Fibroblast of mammary gland (primary cell): ENCODE data around the gene CEP72.

ENCODE experiments used
- DNase-seq: peaks from one replicate; pipeline ENCODE4 v3.0.0-alpha.2; 2010; ENCODE audit warnings: low read depth
- H3K4me3 ChIP-seq: 2 replicates; pipeline ENCODE4 v1.5.1; 2011; ENCODE audit warnings: low read depth, mild to moderate bottlenecking, low read length, moderate library complexity; ENCODE audit not compliant: control insufficient read depth
- CTCF ChIP-seq: conservative IDR thresholded peaks from 2 replicates; pipeline ENCODE4 v1.5.1; 2011; ENCODE audit warnings: low read depth, low read length, inconsistent platforms; ENCODE audit not compliant: control insufficient read depth, insufficient read depth

The CEP72 gene

GRCh38 chr5:568809-569208, 43.3 kb upstream of the CEP72 start:
- H3K4me3 ChIP-seq: no peak overlapping the region
- TF ChIP-seq CTCF: no peak

GRCh38 chr5:569358-569867, 42.7 kb upstream of the CEP72 start:
- DNase-seq: no peak
- no peak overlapping the region for H3K4me3 ChIP-seq
- no peak for TF ChIP-seq CTCF

More at GRCh38 chr5:568809-569208, 43.3 kb upstream of the CEP72 start:
- no peak for DNase-seq

GRCh38 chr5:569868-570361, 42.2 kb upstream of the CEP72 start:
- no peak overlapping the region for H3K4me3 ChIP-seq
- TF ChIP-seq CTCF: no peak
- DNase-seq: no peak

DNA sequence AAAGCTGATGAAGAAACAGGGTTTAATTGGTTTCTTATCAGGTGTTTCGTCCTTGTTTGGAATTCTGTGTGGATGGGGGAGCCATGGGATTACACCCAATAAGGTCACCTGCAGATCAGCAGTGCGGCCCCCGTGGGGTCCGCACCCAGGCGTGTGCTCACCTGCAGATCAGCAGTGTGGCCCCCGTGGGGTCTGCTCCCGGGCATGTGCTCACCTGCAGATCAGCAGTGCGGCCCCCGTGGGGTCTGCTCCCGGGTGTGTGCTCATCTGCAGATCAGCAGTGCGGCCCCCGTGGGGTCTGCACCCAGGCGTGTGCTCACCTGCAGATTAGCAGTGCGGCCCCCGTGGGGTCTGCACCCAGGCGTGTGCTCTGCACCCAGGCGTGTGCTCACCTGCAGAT, 41.7 kb upstream of the CEP72 start:
- TF ChIP-seq CTCF: no peak
- DNase-seq: no peak
- no peak overlapping the region for H3K4me3 ChIP-seq

DNA sequence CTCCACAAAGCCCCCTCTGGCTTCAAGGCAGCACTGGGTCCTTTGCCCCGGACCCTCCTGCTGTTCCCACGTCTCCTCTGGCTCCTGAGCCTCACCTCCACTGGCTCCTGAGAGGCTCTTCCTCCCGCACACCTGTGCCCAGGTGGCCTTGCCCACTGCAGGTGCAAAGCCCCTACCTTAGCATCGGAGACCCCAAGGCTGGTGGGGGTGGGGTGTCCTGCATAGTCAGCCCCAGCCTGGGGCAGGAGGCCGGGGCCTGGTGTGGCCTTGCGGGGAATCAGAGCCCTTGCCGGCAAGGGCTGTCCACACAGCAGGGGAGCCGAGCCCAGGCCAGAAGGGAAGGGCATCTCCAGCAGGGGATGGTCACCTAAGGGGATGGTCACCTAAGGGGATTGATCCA, 41.3 kb upstream of the CEP72 start:
- no peak overlapping the region for H3K4me3 ChIP-seq
- no peak for DNase-seq
- no peak for TF ChIP-seq CTCF

DNA sequence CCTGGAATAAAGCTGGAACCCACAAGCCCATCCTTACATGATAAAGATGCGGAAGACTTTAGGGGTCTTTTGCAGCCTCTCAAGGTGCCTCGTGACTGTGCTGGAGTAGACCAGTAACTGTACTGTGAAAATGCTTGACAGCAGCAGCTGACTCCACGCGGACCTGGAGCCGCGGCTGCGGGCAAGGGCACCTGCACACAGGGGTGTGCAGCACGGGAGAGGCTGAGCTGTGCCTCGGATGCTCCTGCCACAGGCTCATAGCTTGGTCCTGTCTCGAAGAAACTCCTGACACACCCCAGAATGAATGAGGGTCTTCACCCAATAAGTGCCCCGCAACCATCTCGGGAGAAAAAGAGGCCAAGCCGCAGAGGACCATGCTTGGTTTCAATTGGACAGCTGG, 40.3 kb upstream of the CEP72 start:
- no peak for TF ChIP-seq CTCF
- H3K4me3 ChIP-seq: no peak overlapping the region
- no peak for DNase-seq
